GM19351 (cell line): ENCODE data around the gene ADAP1.

Source experiments
- ATAC-seq: cut with Tn5 transposase; IDR thresholded peaks from one replicate; pipeline ENCODE4 v1.9.1; 2021; ENCODE audit warnings: mild to moderate bottlenecking, moderate library complexity; ENCODE audit not compliant: unreplicated experiment

ADAP1 gene

DNA sequence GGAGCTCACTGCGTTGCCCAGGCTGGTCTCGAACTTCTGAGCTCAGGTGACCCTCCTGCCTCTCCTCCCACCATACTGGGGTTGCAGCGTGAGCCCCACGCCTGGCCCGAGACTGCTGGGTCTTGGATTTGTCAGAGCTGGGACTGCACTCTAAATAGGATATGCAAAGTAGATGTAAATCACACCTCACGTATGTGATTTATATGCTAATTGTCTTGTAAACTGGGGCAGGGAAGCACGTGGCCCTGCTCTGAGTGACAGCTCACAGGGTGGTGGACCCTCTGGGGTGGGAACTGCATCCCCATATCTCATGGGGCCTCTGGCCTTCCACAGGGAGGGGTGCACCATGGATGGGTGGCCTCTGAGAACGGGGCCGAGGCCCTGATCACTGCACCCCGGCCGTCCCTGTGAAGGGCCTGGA is 44.0 kb downstream of the ADAP1 start:
- ATAC-seq, result no peak

- ATAC-seq, result no peak
Observed at GRCh38 chr7:909358-910329, 44.8 kb downstream of the ADAP1 start.

GRCh38 chr7:908591-909357 is 45.7 kb downstream of the ADAP1 start:
- peak; percentile 80 for ATAC-seq

DNA sequence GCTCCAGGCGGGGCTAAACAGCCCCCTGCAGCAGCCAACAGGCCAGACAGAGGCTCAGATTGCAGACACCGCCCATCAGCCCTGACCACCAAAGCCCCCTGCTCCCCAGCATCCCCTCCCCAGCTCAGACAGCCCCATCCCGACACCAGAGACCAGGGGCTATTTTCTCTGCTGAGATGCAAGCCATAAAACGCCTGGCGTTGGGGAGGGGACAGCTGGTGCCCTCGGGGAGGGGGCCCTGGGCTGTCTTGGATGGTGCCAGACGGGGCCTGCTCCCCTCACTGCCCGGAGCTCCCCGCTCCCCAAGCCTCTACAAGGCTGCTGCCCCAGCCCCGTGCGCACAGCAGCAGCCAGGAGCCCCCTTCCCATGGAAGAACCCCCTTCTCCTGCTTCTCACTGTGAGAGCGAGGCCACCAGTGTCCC is 46.3 kb downstream of the ADAP1 start:
- ATAC-seq, result no peak

DNA sequence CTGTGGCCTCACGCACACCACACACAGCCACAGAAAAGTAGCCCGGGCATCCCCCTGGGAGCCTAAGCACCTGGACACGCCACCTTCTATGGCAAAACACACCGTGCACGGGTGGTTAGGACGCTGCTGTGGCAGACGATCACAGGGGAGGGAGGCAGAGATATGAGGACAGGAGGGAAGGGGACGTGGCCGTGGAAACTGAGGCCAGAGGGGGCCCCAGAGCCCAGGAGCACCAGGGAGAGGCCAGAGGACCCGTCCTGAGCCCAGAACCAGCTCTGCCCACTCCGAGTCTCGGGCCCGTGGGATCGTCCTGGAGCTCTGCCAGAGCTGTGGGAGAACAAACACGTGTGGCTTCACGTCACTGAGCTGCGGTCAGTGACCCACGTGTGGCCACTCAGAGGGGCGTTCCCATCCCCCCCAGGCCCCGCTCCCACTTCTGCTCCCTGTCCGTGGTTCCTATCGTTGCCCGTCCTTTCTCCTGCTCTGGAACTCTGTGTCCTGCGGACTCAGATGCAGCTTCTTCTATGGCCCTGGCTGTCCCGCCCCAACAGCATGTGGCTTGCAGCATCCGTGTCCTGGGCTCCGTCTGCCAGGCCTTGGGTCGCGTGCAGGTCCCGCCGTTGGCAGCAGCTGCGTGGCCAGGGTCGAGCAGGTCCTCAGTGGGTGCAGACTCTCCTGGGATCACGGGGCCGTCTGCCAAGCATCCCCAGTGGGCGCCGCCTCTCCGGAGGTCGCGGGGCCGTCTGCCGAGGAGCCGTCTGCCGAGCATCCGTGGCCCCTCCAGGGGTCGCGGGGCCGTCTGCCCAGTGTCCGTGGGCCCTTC is 47.1 kb downstream of the ADAP1 start:
- no peak for ATAC-seq

DNA sequence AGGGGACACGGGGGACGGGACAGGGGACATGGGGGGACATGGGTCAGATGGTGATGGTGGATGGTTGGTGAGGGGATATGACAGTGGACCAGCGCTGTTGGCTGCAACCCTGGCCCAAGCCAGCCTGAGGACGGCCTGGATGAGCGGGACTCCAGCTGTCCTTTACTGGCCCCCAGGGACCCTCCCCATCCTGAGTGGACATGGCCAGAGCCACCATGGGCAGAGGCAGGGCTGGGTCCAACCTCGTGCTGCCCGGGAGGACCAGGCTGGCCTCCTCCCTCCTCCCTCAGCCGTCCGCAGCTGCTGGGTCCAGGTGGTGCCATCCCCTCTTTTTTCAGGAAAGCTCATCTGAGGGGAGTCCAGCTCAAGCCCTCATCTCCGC is 47.7 kb downstream of the ADAP1 start:
- ATAC-seq, result no peak

DNA sequence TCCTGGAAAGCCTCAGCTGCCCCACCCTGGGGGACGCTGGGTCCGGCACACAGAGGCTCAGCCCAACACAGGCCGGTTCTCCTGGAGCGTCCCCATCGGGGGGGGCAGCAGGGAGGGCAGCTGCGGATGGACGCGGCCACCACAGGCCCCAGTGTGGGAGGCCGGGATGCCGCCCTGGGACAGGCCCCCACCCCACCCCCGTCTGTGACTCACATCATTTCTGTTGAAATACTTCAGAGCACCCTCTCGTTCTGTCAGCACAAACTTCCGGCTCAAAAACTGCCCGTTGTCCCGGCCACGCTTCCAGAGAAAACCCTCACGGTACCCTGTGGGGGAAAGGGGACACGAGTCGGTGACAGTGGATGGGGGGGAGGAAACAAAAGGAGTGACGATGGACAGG is 49.6 kb downstream of the ADAP1 start:
- ATAC-seq, result no peak

DNA sequence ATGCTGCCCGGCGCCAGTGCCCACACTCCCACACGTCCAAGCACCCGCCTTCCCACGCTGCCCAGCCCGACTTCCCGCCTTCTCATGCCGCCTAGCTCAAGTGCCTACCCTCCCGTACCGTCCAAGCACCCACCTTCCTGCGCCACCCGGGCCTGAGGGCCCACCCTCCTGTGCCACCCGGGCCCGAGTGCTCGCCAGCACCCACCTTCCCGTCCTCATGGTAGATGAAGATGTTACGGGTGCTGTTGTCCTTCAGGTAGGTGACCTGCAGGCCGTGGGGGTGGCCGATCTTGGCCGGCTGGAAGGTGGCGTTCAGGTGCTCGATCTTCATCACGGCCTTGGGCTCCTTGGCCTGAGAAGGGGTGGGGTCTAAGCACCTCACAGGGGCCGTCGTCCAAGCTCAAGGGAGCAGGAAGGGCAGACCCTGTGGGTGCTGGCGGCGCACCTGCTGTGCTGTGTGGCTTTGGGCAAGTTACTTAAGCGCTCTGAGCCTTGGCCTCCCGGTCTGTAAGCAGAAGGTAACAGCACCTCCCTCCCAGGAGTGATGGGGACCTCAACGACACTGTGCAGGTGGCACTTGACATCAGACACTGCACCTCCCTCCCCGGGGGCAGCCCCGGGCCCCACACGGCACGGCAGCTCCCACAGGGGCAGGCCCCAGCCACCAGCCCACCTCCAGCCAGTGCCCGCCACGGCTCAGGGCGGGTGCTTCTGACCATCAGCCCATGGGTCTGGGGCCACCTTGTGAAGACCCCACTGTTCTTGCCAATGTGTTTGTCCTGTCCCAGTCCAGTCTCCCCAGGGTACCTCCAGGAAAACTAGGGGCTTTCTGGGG is 50.3 kb downstream of the ADAP1 start:
- ATAC-seq, result no peak

- no peak for ATAC-seq
Observed at GRCh38 chr7:902996-903395, 51.5 kb downstream of the ADAP1 start.

DNA sequence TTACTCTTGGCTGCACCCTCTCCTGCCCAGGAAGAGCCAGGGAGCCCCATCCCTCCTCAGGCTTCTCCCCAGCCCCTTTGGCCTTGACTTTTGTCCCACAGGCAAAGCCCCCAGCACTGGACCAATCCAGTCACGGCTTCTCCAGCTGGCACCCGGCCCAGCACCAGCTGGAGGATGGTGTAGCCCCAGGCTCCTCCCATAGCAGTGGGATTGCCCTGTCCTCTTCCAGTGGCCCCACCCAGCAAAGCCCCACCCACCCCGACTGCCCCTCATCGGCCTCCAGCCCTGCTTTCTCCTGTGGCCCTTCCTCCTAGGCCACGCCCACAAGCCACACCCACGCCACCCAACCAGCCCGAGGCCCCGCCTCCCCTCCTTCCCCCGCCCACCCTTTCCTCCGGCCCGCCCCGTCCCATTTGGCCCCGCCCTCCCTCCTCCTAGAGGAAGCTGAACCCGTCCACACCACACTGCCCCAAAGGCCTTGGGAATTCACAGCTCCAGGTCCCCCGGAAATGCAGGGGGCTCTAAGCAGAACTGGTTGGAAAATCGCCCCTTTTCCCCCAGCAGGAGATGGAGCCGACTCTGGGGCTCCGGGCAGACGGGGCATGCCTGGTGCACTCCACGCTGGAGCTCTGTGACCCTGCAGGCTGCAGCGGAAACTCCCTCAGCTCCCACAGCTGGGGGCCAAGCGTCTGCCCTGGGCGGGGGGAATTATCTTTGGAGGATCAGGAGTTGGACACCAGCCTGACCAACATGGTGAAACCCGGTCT is 52.9 kb downstream of the ADAP1 start:
- no peak for ATAC-seq

- no peak for ATAC-seq
Observed at GRCh38 chr7:901041-901387, 53.5 kb downstream of the ADAP1 start.

GRCh38 chr7:900331-901040 is 54.0 kb downstream of the ADAP1 start:
- no peak for ATAC-seq

DNA sequence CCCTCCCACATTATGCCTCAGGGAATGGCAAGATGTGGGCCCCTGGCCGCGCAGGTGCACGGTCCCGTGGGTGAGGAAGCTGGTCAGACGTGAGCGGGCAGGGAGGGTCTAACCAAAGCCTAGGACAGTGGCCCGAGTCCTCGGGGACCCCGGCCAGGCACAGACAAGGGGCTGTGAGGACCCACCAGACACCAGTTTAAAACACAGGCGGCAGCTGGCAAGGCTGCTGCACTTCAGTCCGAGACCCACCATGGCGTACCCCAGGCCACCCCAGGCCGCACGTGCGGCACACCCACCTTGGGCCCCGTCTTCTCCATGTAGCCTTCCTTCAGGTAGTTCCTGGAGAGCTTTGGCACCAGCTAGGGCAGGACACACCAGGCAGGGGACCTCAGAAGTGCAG is 54.7 kb downstream of the ADAP1 start:
- ATAC-seq, result no peak

GRCh38 chr7:898855-899681 is 55.4 kb downstream of the ADAP1 start:
- no peak for ATAC-seq

DNA sequence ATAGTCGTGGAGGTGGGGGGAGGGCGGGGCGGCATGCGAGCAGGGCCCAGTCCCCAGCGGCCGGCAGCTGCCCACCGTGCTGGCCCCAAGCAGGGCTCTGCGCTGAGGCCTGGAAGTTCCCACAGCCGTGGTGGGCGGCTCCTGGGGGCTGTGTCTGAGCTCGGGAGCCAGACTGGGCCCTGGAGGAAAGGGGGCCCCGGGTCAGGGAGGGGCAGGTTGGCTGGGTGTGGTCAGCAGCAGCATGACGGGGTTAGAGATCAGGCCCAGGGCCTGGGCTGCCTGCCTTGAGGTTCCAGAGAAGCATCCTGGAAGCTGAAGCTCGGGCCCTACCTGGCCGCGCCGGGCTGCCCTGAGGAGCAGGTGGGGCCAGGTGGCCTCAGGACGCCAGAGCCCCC is 56.0 kb downstream of the ADAP1 start:
- ATAC-seq, result no peak

- no peak for ATAC-seq
Observed at GRCh38 chr7:897771-898376, 56.6 kb downstream of the ADAP1 start.

GRCh38 chr7:897086-897485 is 57.4 kb downstream of the ADAP1 start:
- ATAC-seq, result no peak
